GM12874 (cell line): ENCODE results near the gene ATXN1.

Source experiments
- CTCF ChIP-seq: IDR thresholded peaks from 2 replicates; pipeline ENCODE4 v1.5.1; 2011; ENCODE audit warnings: low read depth, mild to moderate bottlenecking, control low read depth, low read length, moderate library complexity; ENCODE audit not compliant: insufficient read depth

Gene ATXN1

DNA sequence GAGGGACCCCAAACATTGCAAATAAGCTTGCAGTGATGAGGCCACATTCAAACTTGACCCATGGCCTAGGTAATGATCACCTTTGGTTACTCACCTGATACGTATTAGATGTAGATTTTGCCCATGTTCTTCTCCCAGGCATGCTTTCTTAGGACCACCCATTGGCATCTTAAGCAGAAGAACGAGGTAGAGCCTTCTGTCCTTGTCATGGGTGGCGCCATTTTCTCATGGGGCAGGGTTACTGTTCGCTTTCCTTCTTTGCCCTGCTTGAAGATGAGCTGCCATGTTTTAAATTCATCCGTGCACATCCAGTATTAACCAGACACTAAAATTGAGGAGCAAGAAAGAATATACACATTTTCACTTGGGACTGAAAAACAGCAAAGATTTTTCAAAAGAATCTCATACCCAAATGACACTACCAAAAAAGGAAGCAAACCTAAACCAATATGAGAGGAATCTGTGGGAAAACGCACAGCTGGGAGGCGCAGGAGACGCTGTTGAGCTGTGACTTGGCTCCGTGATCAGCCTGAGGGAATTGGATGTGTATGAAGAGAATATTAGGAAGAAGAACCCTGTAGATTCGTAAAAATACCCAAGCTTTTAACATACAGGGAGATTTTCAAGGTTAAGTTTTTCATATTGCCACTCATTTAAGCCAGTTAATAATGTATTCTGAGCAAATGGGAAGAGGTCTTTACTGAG lies 486.2 kb downstream of the ATXN1 start:
- no peak for TF ChIP-seq CTCF

DNA sequence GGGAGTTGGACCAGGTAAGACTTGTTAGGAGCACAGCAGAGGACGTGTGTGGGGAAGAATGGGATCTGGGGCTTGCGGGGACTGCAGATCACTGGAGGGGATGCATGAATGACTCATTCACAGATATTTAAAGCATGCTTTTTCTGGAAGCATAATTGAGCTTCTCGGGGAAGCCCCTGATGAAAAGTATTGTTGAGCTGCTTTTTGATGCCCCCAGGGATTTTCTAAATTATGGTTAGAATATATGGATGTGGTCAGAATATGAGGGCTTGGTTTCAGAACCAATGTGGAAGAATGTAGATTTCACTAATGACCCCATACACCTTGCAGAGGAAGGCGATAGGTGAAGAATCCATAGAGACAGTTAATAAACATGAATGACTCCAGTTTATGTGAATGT lies 486.8 kb downstream of the ATXN1 start:
- no peak for TF ChIP-seq CTCF

- TF ChIP-seq CTCF: no peak
Observed at GRCh38 chr6:16273256-16273655, 488.0 kb downstream of the ATXN1 start.

DNA sequence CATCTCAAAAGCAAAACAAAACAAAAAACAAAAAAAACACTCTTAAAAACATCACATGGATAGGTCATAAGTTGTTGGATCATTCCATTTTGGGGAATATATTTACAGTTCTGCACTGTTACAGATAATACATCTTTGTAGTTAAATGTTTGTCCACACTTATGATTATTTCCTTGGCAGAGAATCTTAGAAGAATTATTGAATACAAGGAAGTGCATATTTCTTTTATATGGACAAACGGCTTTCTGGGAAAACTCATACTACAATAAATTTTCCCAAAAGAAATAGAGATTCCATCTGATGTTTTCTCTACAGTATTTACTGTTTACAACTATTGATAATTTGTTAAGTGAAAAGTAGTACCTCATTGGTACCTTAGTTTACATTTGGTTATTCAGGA lies 489.1 kb downstream of the ATXN1 start:
- TF ChIP-seq CTCF: no peak

DNA sequence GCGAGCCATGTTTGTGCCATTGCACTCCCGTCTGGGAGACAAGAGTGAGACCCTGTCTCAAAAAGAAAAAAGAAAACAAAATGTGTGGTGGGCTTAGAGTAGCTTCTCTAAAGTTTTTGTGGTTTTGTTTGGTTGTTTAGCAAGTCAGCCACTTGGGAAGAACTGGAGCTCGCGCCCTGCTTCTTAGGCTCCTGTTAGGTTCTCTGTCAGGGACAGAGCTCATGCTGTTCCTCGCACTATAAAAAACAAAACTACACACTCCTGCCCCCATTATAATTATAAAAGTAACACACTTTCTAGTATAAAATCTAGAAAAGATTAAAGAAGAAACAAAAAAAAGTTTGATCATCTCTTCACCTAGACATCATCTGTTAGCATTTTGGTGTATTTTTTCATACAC lies 489.8 kb downstream of the ATXN1 start:
- no peak for TF ChIP-seq CTCF

- no peak for TF ChIP-seq CTCF
Observed at GRCh38 chr6:16270178-16270794, 491.0 kb downstream of the ATXN1 start.

DNA sequence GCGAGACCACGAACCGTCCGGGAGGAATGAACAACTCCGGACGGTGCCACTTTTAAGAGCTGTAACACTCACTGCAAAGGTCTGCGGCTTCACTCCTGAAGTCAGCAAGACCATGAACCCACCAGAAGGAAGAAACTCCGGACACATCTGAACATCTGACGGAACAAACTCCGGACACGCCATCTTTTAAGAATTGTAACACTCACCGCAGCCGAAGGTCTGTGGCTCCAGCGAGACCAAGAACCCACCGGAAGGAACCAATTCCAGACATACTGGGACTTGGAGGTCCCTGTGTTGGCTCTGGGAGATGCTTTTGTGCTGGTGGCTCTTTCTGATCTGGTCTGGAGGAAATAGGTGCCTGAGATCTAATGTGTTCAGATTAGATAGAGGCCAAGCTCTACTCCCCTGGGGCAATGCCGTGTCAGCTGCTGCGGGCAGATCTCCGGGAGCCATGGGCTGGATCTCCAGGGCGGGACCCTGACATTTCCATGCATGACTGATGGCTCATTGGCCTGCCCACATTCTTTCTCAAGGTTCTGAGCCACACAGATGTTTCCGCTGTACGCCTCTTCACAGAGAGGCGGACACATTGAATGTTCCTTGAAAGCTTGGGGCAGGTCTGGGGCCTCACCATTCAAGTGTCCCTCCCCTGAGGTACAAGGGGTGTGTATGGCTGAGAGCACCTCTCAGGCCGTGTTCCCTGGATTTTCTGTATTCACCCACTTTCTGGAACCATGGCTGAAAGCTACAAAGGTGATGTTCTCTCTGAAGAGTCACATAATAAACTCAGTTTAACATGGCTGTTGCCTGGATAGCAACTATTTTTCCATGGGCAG lies 493.6 kb downstream of the ATXN1 start:
- TF ChIP-seq CTCF: no peak
